ENCODE data around the gene RPRM. TPM values are rescaled to one million over a fixed set of nuclear protein-coding genes. Genes with fewer than 3 reads are reported as not detected.
"Not testable (repeated sequence)": the region's sequence is repeated elsewhere in the genome, so short reads cannot be mapped to it uniquely, and the experiment has no call there.

RPRM gene
- total RNA-seq, result not detected

- DNase-seq (ENCODE audit: low spot score), result peak; percentile 53
Observed at GRCh38 chr2:153478289-153479261, at the start of gene RPRM. Gene RPRM (minus strand): TSS chr2:153478762. CDS start chr2:153478565, 197 bp downstream.

- peak; percentile 45 for DNase-seq (ENCODE audit: low spot score)
Observed at GRCh38 chr2:153519257-153519875, 40.8 kb upstream of the RPRM start.

GRCh38 chr2:153512331-153512730 is 33.8 kb upstream of the RPRM start:
- DNase-seq (ENCODE audit: low spot score), result no peak

- no peak for DNase-seq (ENCODE audit: low spot score)
Observed at GRCh38 chr2:153510996-153511395, 32.4 kb upstream of the RPRM start.

GRCh38 chr2:153509133-153509532 is 30.6 kb upstream of the RPRM start:
- no peak for DNase-seq (ENCODE audit: low spot score)

GRCh38 chr2:153506499-153506898 is 27.9 kb upstream of the RPRM start:
- not testable (repeated sequence) for DNase-seq (ENCODE audit: low spot score)

GRCh38 chr2:153499439-153499838 is 20.9 kb upstream of the RPRM start:
- no peak for DNase-seq (ENCODE audit: low spot score)

- no peak for DNase-seq (ENCODE audit: low spot score)
Observed at GRCh38 chr2:153497938-153498629, 19.5 kb upstream of the RPRM start.

GRCh38 chr2:153495725-153496124 is 17.2 kb upstream of the RPRM start:
- DNase-seq (ENCODE audit: low spot score), result no peak

GRCh38 chr2:153488072-153488471 is 9.5 kb upstream of the RPRM start:
- DNase-seq (ENCODE audit: low spot score), result no peak

- DNase-seq (ENCODE audit: low spot score), result no peak
Observed at GRCh38 chr2:153487448-153487847, 8.9 kb upstream of the RPRM start.

GRCh38 chr2:153479573-153479972 is 1.0 kb upstream of the RPRM start:
- DNase-seq (ENCODE audit: low spot score), result no peak

GRCh38 chr2:153477636-153478288 is 800 bp downstream of the RPRM start:
- DNase-seq (ENCODE audit: low spot score), result no peak

GRCh38 chr2:153476816-153477635 is 1.5 kb downstream of the RPRM start:
- DNase-seq (ENCODE audit: low spot score), result no peak

GRCh38 chr2:153476491-153476815 is 2.1 kb downstream of the RPRM start:
- DNase-seq (ENCODE audit: low spot score), result no peak

GRCh38 chr2:153474876-153475435 is 3.6 kb downstream of the RPRM start:
- DNase-seq (ENCODE audit: low spot score), result no peak

GRCh38 chr2:153474407-153474806 is 4.2 kb downstream of the RPRM start:
- DNase-seq (ENCODE audit: low spot score), result no peak

- DNase-seq (ENCODE audit: low spot score), result no peak
Observed at GRCh38 chr2:153470867-153471266, 7.7 kb downstream of the RPRM start.

GRCh38 chr2:153464395-153464794 is 14.2 kb downstream of the RPRM start:
- DNase-seq (ENCODE audit: low spot score), result no peak

GRCh38 chr2:153462338-153462859 is 16.2 kb downstream of the RPRM start:
- no peak for DNase-seq (ENCODE audit: low spot score)

- DNase-seq (ENCODE audit: low spot score), result no peak
Observed at GRCh38 chr2:153461453-153461852, 17.1 kb downstream of the RPRM start.

Data from mucosa of gallbladder (tissue), 1 donor.